Naive thymus-derived CD4-positive, alpha-beta T cell (primary cell): ENCODE data around the gene CRYBG2. TPM values are rescaled to one million over a fixed set of nuclear protein-coding genes. Genes with fewer than 3 reads are reported as not detected.

Experiments
- ATAC-seq: fragments of 150-1000 bp; cut with Tn5 transposase; 2 replicates; pipeline ENCODE4 v1.10.0; 2021; ENCODE audit warnings: mild to moderate bottlenecking, moderate library complexity
- CTCF ChIA-PET: fragments of 350-600 bp; sonication (Branson Sonifier 250); formaldehyde crosslinking; loops from one replicate; lab custom pipeline; 2021; ENCODE audit warnings: antibody characterized with exemption; lab: Charles Lee
- POLR2A ChIA-PET: fragments of 350-600 bp; sonication (Branson Sonifier 250); formaldehyde crosslinking; loops from one replicate; lab custom pipeline; 2021; ENCODE audit warnings: antibody characterized with exemption, inconsistent platforms; lab: Charles Lee
- DNase-seq, 9 donors: peaks; one replicate each; pipeline versions ENCODE4 v3.0.0 to v3.0.0-alpha.2; 2020 to 2022; ENCODE audit warnings: mixed read lengths in 1 of 9
- H3K27ac ChIP-seq: one replicate; pipeline ENCODE4 v1.7.0; 2013; ENCODE audit warnings: mild to moderate bottlenecking, low read depth, low read length, moderate library complexity
- H3K27me3 ChIP-seq, 2 donors: one replicate each; pipeline ENCODE4 v1.7.0; 2013; ENCODE audit warnings: low read length in 2 of 2, mild to moderate bottlenecking in 2 of 2, moderate library complexity in 2 of 2; ENCODE audit not compliant: control insufficient read depth in 2 of 2, insufficient read depth in 2 of 2
- H3K36me3 ChIP-seq, 3 experiments: 1 replicate in 2 of 3; 2 replicates in 1 of 3; pipeline ENCODE4 v1.7.0; 2013; ENCODE audit warnings: low read length in 3 of 3, mild to moderate bottlenecking in 3 of 3, moderate library complexity in 1 of 3; ENCODE audit not compliant: insufficient read depth in 3 of 3, control insufficient read depth in 2 of 3
- H3K4me1 ChIP-seq, 2 donors: one replicate each; pipeline ENCODE4 v1.7.0; 2013; ENCODE audit warnings: low read length in 2 of 2, mild to moderate bottlenecking in 2 of 2, moderate library complexity in 1 of 2; ENCODE audit not compliant: control insufficient read depth in 2 of 2, insufficient read depth in 2 of 2
- H3K4me3 ChIP-seq: 2 replicates; pipeline ENCODE4 v1.7.0; 2013; ENCODE audit warnings: mild to moderate bottlenecking, low read length
- H3K9me3 ChIP-seq, 3 experiments: 1 replicate in 2 of 3; 2 replicates in 1 of 3; pipeline ENCODE4 v1.7.0; 2013; ENCODE audit warnings: low read length in 3 of 3; ENCODE audit not compliant: control insufficient read depth in 2 of 3
- H3K27ac Mint-ChIP-seq, 9 donors: one replicate each; pipeline ENCODE4 v1.8.0; 2020 to 2022; ENCODE audit warnings: mixed read lengths in 9 of 9, mild to moderate bottlenecking in 8 of 9, moderate library complexity in 5 of 9, inconsistent platforms in 2 of 9
- H3K27me3 Mint-ChIP-seq, 5 donors: one replicate each; pipeline ENCODE4 v1.8.0; 2021 to 2022; ENCODE audit warnings: mixed read lengths in 5 of 5, mild to moderate bottlenecking in 1 of 5
- H3K36me3 Mint-ChIP-seq, 5 donors: one replicate each; pipeline ENCODE4 v1.8.0; 2020 to 2022; ENCODE audit warnings: mixed read lengths in 5 of 5, mild to moderate bottlenecking in 3 of 5, inconsistent platforms in 1 of 5
- H3K4me1 Mint-ChIP-seq, 7 donors: one replicate each; pipeline ENCODE4 v1.8.0; 2020 to 2022; ENCODE audit warnings: mixed read lengths in 7 of 7, mild to moderate bottlenecking in 3 of 7, inconsistent platforms in 1 of 7
- H3K4me3 Mint-ChIP-seq, 10 donors: one replicate each; pipeline ENCODE4 v1.8.0; 2020 to 2022; ENCODE audit warnings: mild to moderate bottlenecking in 10 of 10, mixed read lengths in 10 of 10, moderate library complexity in 6 of 10, inconsistent platforms in 2 of 10
- H3K9me3 Mint-ChIP-seq, 11 donors: one replicate each; pipeline ENCODE4 v1.8.0; 2020 to 2022; ENCODE audit warnings: mixed read lengths in 11 of 11, mild to moderate bottlenecking in 4 of 11, inconsistent platforms in 1 of 11, moderate library complexity in 1 of 11
- intact Hi-C, 2 donors: fragments of 100-400 bp; cut with micrococcal nuclease; formaldehyde crosslinking; loops; one replicate each; pipeline ENCODE4 v1.15.1; 2023
- polyA plus RNA-seq, 2 donors: library from polyadenylated mRNA; unstranded; fragments of 300-500 nt; fragmentation: Illumina TruSeq; gene quantifications; one replicate each; pipeline ENCODE4 v1.2.3, GENCODE V29; 2021
- total RNA-seq, 6 experiments: library from RNA in 5 of 6; stranded (reverse) in 5 of 6; gene quantifications; 1 replicate in 5 of 6; 2 replicates in 1 of 6; pipeline ENCODE4 v1.2.3 and lab custom pipeline; 2021 to 2026

Gene CRYBG2
- total and polyA plus RNA-seq, 7 experiments from 2014 or later: 0.59 to 1.5 (median 1.1) TPM; not detected in 2

DNA sequence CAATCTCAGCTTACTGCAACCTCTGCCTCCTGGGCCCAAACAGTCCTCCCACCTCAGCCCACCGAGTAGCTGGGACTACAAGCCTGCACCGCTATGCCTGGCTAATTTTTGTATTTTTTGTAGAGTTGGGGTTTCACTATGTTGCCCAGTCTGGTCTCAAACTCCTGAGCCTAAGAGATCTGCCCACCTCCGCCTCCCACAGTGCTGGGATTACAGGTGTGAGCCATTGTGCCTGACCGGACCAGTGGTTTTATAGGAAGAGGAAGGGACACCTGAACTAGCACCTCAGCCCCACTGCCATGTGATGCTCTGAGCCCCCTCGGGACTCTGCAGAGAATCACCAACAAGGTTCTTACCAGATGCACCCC lies 4.1 kb downstream of the CRYBG2 start:
- Histone ChIP-seq H3K4me3 (no peak overlapping the region), H3K9me3 (no peaks in the 10 kb centered on the region), H3K27me3 (no peaks in the 10 kb centered on the region), H3K36me3 (no peaks in the 10 kb centered on the region), H3K27ac (no peak overlapping the region), H3K4me1 (no peaks in the 10 kb centered on the region)
- no peak for DNase-seq
- Mint-ChIP-seq H3K36me3 (no peaks in the 10 kb centered on the region), H3K4me3 (no peak overlapping the region), H3K27ac (peak overlapping the region in 1 of 9 donors; percentile 32), H3K4me1 (no peaks in the 10 kb centered on the region), H3K27me3 (no peaks in the 10 kb centered on the region), H3K9me3 (no peaks in the 10 kb centered on the region)
- POLR2A ChIA-PET: no interaction called here
- CTCF ChIA-PET: interaction anchor here (0.6 to 0.7 kb wide), 2 partner anchors 33 to 1723 kb away, joined by 3 read pairs; no protein-coding TSS in a partner anchor
- intact Hi-C loops: no loop called here
- no peak for ATAC-seq

DNA sequence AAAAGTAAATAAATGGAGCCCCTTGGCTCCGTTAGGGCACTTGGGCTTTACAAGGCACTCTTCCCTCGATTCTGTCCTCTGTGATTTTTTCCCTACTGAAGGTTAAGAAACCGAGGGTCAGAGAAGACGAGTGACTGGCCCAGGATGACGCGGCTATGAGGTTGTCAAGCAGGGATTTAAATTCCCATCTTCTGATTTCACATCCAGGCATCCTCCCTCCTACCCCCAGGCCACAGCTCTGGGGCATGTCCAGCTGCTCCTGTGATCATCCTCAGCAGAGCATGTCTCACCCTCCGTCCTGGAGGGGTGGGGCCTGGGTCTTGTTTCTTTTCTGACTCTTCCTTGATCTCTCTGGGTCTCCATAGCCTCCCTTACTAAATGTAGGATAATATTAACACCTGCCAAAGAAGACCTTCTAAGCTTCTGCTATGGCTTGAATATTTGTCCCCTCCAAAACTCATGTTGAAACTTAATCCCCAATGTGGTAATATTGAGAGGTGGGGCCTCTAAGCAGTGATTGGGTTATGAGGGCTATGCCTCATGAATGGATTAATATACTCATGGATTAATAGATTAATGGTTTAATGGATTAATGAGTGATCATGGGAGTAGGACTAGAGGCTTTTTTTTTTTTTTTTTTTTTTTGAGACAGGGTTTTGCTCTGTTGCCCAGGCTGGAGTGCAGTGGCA lies 4.6 kb downstream of the CRYBG2 start:
- Histone ChIP-seq H3K4me1 (no peaks in the 10 kb centered on the region), H3K27ac (no peak overlapping the region), H3K4me3 (no peak overlapping the region), H3K36me3 (no peaks in the 10 kb centered on the region), H3K27me3 (no peaks in the 10 kb centered on the region), H3K9me3 (no peaks in the 10 kb centered on the region)
- DNase-seq (no peak), ATAC-seq (no peak)
- ChIA-PET POLR2A (interaction anchor here (0.7 kb wide), 1 partner anchor 289 kb away, joined by 3 read pairs; no protein-coding TSS in a partner anchor), CTCF (interaction anchor here (0.6 to 0.7 kb wide), 3 partner anchors 33 to 1722 kb away, joined by 3 to 5 read pairs (median 3); no protein-coding TSS in a partner anchor)
- Mint-ChIP-seq H3K27me3 (no peaks in the 10 kb centered on the region), H3K9me3 (no peaks in the 10 kb centered on the region), H3K27ac (no peak overlapping the region), H3K36me3 (no peaks in the 10 kb centered on the region), H3K4me3 (no peak overlapping the region), H3K4me1 (no peaks in the 10 kb centered on the region)
- intact Hi-C loops: no loop called here

DNA sequence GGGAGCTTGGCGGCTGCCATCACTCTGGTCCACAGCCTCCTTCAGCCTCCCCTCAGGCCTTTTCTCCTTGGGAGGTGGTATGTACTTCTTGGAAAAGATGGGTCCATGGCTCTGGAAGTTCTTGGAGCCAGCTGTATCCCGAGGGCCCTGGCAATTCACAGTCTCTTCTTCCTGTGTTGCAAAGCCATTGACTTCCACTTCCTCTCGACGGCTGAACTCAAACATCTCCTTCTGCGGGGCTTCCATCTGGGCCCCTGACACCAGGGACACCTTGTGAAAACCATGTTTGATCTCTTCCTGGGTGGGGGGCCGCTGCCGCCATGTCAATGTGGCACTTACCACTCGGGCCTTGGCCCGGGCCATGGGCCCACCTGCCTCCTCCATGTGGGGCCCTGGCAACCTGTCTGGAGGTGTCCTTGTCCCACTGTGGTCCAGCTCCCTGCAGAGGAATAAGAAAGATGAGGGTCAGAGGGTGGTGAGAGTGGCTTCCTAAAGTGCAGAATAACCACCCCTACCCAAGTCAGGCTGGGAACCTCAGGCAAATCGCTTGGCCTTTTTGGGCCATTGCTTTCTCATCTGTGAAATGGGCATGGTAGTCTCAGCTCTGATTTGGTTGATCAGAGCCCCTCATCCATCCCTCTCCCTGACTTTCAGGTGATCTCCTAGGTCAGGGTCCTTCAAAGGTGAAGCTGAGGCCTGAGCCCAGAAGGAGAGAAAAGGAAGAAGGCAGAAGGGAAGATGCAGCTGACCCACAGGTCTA lies 7.5 kb downstream of the CRYBG2 start:
- ChIA-PET POLR2A (no interaction called here), CTCF (interaction anchor here (0.8 to 1.5 kb wide), 3 partner anchors 18 to 72 kb away, joined by 3 to 4 read pairs (median 3); no protein-coding TSS in a partner anchor)
- Histone ChIP-seq H3K9me3 (no peaks in the 10 kb centered on the region), H3K27ac (no peak overlapping the region), H3K4me1 (no peaks in the 10 kb centered on the region), H3K4me3 (no peak overlapping the region), H3K27me3 (no peaks in the 10 kb centered on the region), H3K36me3 (no peaks in the 10 kb centered on the region)
- no peak overlapping the region for H3K4me3 Mint-ChIP-seq
- H3K36me3 Mint-ChIP-seq: no peaks in the 10 kb centered on the region
- intact Hi-C loops: no loop called here
- ATAC-seq (no peak), DNase-seq (no peak)
- no peaks in the 10 kb centered on the region for H3K4me1 Mint-ChIP-seq
- peak overlapping the region in 1 of 9 donors; percentile 45 for H3K27ac Mint-ChIP-seq
- H3K27me3 Mint-ChIP-seq: peaks cover 0 to 5% (median 0%) of the 10 kb centered on the region in 5 donors
- no peaks in the 10 kb centered on the region for H3K9me3 Mint-ChIP-seq

DNA sequence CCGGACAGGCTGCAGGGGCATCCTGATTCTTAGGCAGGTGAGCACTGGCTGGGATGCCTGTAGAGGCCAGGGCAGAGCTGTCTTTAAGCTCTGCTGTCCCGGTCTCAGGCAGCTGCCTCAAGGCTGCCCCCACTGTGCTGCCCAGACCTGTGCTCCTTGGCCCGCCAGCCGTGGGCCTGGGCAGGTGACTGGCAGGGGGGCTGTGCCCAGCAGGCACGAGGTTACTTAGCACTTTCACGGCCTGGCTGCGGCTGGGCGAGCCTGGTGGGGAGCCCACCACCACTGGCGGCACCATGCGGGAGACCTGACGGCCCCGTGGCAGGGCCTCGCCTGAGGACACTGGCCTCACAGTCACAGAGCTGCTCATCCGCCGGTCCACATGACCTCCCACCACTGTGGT lies 8.2 kb downstream of the CRYBG2 start:
- ChIA-PET POLR2A (no interaction called here), CTCF (no interaction called here)
- H3K27ac Mint-ChIP-seq: no peak overlapping the region
- no peak overlapping the region for H3K4me3 Mint-ChIP-seq
- H3K27me3 Mint-ChIP-seq: peaks cover 0 to 5% (median 0%) of the 10 kb centered on the region in 5 donors
- H3K4me1 Mint-ChIP-seq: no peaks in the 10 kb centered on the region
- DNase-seq: no peak
- H3K36me3 Mint-ChIP-seq: no peaks in the 10 kb centered on the region
- Histone ChIP-seq H3K27ac (no peak overlapping the region), H3K27me3 (no peaks in the 10 kb centered on the region), H3K36me3 (no peaks in the 10 kb centered on the region), H3K4me1 (no peaks in the 10 kb centered on the region), H3K9me3 (no peaks in the 10 kb centered on the region), H3K4me3 (no peak overlapping the region)
- ATAC-seq: no peak
- H3K9me3 Mint-ChIP-seq: no peaks in the 10 kb centered on the region
- intact Hi-C loops: no loop called here

DNA sequence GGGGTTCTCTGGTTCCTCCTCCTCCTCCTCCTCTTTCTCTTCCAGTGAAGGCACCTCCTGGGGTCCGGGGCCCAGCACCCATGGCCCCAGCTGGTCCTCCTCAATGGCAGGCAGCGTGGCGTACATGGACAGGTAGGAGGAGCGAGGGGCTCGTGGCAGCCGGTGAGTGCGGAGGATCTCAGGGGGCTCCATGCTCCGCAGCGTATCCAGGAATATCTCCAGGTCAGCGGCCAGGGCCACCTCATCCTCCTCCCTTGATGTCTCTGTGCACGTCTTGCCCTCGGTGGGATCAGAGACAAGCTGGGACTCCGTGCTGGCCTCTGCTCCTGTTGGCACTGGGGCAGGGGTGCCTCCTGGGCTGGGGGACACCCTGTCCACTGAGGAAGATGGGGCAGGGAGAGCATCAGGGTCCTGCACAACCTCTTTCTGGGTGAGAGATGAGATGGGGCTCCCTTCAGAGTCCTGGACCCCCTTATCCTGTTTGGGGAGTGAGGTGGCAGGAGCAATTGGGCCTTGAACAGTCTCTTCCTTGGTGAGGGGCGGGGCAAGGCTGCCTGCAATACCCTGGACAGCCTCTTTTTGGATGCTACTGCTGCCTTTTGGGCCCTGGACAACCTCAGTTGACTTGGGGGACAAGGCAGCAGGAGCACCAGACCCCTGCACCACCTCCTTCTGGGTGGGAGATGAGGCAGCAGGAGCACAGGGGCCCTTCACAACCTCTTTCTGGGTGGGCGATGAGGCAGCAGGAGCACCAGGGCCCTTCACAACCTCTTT lies 9.6 kb downstream of the CRYBG2 start:
- Histone ChIP-seq H3K36me3 (no peaks in the 10 kb centered on the region), H3K27me3 (no peaks in the 10 kb centered on the region), H3K27ac (no peak overlapping the region), H3K4me3 (no peak overlapping the region), H3K9me3 (no peaks in the 10 kb centered on the region), H3K4me1 (no peaks in the 10 kb centered on the region)
- H3K27me3 Mint-ChIP-seq: peaks cover 0 to 9% (median 0%) of the 10 kb centered on the region in 5 donors
- H3K9me3 Mint-ChIP-seq: no peaks in the 10 kb centered on the region
- H3K36me3 Mint-ChIP-seq: no peaks in the 10 kb centered on the region
- H3K4me1 Mint-ChIP-seq: no peaks in the 10 kb centered on the region
- ChIA-PET POLR2A (no interaction called here), CTCF (no interaction called here)
- no peak overlapping the region for H3K4me3 Mint-ChIP-seq
- intact Hi-C loops: no loop called here
- no peak overlapping the region for H3K27ac Mint-ChIP-seq
- ATAC-seq (no peak), DNase-seq (no peak)

DNA sequence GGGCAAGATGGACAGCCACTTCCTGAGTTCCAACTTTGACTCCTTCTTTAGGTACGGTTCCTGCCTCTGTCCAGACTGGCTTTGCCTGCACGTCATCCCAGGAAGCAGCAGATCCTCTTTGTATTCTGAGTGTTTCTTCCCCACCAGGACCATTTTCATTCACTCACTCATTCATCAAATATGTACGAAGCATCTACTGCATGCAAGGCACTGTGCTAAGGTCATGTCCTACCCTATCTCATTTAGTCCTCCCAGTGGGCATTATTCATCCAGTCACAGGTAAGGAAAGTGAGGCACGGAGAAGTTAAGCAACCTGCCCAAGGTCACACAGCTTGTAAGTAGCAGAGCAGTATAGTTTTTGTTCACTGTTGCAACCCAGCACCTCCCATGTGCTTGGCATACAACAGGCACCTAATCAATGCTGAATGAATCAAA lies 13.9 kb downstream of the CRYBG2 start:
- H3K9me3 Mint-ChIP-seq: peaks cover 0 to 2% (median 0%) of the 10 kb centered on the region in 11 donors
- ChIA-PET CTCF (no interaction called here), POLR2A (no interaction called here)
- DNase-seq: no peak
- peaks cover 0 to 20% (median 0%) of the 10 kb centered on the region in 5 donors for H3K27me3 Mint-ChIP-seq
- no peaks in the 10 kb centered on the region for H3K36me3 Mint-ChIP-seq
- Histone ChIP-seq H3K4me1 (peaks cover 5% of the 10 kb centered on the region in 2 donors), H3K4me3 (no peak overlapping the region), H3K36me3 (no peaks in the 10 kb centered on the region), H3K9me3 (no peaks in the 10 kb centered on the region), H3K27ac (no peak overlapping the region), H3K27me3 (no peaks in the 10 kb centered on the region)
- peaks cover 0 to 13% (median 9%) of the 10 kb centered on the region in 7 donors for H3K4me1 Mint-ChIP-seq
- peak overlapping the region in 1 of 10 donors; percentile 5 for H3K4me3 Mint-ChIP-seq
- intact Hi-C loops: no loop called here
- H3K27ac Mint-ChIP-seq: no peak overlapping the region
- no peak for ATAC-seq
